HG02884 (cell line): Measurements from ENCODE around the gene PCDHB12.
"Not testable (repeated sequence)": the region's sequence is repeated elsewhere in the genome, so short reads cannot be mapped to it uniquely, and the experiment has no call there.

Source experiments
- ATAC-seq: cut with Tn5 transposase; IDR thresholded peaks from one replicate; pipeline ENCODE4 v1.9.1; 2021; ENCODE audit warnings: mild to moderate bottlenecking, moderate library complexity; ENCODE audit not compliant: unreplicated experiment

PCDHB12 gene

DNA sequence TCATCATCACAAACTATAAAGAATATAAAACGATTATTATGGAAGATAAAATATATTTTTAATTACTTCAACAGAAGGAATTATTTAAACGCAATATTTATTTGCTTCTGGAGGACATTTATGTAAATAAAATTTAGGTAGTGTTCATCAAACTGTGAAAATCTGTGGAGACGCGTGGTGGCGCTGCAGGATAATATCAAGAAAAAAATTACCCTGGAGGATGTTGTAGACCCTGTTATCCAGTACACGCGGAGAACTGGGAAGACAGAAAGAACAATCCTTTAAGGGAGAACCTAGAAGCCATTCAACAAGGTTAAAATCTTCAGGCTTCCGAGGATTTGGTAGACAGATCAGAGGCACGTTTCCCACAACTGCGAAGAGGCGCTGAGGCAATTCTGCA is at the start of gene PCDHB12:
TSS of gene PCDHB12 (plus strand) at position 242 of the 400 bp plus-strand sequence. CDS start 189 bp downstream, outside the sequence.
- ATAC-seq, result no peak

DNA sequence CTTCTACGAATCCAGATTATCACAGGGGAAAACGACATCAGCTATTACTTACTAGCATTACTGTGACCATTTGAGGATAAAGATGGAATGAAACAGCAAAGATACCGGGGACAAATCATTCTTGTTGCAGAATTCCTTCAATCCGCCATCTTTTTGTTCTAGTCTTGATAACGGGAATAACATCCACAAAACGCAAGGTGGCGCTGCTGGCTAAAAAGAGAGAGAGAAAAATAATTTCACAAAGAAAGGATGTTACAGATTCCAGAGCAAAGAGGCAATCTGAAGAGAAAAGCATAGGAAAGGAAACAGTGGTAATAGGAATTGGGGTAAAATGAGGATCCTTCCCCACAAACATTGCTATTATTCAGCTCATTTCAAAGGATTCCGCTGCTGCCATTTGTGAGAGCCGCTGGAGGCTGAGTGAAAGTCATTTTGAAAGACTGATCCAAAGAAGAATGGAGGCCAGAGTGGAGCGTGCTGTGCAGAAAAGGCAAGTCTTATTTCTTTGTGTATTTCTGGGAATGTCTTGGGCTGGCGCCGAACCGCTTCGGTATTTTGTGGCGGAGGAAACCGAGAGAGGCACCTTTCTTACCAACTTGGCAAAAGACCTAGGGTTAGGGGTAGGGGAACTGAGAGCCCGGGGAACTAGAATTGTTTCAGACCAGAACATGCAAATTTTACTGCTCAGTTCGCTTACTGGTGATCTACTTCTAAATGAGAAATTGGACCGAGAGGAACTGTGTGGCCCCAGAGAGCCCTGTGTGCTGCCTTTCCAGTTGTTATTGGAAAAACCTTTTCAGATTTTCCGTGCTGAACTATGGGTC is 35.9 kb upstream of the PCDHB12 start, which contains the start of gene PCDHB7:
TSS of gene PCDHB7 (plus strand) at position 264 of the 824 bp plus-strand sequence. CDS start at position 456, 192 bp downstream.
- no peak for ATAC-seq

DNA sequence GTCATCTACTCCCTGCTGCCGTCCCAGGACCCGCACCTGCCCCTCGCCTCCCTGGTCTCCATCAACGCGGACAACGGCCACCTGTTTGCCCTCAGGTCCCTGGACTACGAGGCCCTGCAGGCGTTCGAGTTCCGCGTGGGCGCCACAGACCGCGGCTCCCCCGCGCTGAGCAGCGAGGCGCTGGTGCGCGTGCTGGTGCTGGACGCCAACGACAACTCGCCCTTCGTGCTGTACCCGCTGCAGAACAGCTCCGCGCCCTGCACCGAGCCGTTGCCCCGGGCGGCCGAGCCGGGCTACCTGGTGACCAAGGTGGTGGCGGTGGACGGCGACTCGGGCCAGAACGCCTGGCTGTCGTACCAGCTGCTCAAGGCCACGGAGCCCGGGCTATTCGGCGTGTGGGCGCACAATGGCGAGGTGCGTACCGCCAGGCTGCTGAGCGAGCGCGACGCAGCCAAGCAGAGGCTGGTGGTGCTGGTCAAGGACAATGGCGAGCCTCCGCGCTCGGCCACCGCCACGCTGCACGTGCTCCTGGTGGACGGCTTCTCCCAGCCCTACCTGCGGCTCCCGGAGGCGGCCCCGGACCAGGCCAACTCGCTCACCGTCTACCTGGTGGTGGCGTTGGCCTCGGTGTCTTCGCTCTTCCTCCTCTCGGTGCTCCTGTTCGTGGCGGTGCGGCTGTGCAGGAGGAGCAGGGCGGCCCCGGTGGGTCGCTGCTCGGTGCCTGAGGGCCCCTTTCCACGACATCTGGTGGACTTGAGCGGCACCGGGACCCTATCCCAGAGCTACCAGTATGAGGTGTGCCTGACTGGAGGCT is 34.0 kb upstream of the PCDHB12 start:
- ATAC-seq, result not testable (repeated sequence)

DNA sequence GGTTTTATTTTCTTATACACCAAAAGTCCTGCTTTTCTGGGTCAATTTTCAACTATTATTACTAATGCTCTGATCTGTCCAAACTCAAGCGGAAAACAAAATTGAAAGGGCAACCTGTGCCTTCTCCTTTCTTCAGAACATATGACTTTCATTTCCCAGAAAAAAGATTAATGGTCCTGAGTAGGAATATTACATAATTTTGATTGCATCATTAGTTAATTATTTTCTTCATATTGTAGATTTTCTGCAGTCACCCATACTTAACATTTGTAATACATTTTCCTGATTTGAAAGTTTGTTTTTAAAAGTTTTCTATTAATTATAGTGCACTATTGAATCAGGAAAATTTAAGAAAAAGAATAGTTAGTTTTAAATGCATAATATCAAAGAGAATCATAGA is 32.6 kb upstream of the PCDHB12 start:
- no peak for ATAC-seq

DNA sequence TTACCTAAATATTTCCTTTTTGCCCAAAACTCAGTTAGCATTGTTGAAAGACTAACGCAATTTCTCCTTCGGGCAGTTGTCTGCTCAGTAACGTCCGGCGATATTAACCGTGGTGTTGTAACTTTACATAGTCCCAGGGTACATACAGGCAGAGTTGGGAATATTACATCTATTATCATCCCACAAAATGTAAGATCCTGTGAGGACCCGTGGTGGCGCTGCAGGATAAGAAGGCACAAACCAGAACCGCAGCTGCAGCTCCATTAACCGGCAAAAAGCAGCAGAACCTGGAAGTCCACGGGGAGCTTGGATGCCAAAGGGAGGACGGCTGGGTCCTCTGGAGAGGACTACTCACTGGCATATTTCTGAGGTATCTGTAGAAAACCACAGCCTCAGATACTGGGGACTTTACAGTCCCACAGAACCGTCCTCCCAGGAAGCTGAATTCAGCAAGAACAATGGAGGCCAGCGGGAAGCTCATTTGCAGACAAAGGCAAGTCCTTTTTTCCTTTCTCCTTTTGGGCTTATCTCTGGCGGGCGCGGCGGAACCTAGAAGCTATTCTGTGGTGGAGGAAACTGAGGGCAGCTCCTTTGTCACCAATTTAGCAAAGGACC is 30.8 kb upstream of the PCDHB12 start, which contains the start of gene PCDHB8:
TSS of gene PCDHB8 (plus strand) at position 214 of the 615 bp plus-strand sequence. CDS start at position 459, 245 bp downstream.
- not testable (repeated sequence) for ATAC-seq

DNA sequence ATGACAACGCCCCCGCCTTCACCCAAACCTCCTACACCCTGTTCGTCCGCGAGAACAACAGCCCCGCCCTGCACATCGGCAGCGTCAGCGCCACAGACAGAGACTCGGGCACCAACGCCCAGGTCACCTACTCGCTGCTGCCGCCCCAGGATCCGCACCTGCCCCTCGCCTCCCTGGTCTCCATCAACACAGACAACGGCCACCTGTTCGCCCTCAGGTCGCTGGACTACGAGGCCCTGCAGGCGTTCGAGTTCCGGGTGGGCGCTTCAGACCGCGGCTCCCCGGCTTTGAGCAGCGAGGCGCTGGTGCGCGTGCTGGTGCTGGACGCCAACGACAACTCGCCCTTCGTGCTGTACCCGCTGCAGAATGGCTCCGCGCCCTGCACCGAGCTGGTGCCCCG is 29.1 kb upstream of the PCDHB12 start:
- not testable (repeated sequence) for ATAC-seq

DNA sequence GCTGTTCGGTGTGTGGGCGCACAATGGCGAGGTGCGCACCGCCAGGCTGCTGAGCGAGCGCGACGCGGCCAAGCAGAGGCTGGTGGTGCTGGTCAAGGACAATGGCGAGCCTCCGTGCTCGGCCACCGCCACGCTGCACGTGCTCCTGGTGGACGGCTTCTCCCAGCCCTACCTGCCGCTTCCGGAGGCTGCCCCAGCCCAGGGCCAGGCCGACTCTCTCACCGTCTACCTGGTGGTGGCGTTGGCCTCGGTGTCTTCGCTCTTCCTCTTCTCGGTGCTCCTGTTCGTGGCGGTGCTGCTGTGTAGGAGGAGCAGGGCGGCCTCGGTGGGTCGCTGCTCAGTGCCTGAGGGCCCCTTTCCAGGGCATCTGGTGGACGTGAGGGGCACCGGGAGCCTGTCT is 28.6 kb upstream of the PCDHB12 start:
- not testable (repeated sequence) for ATAC-seq

DNA sequence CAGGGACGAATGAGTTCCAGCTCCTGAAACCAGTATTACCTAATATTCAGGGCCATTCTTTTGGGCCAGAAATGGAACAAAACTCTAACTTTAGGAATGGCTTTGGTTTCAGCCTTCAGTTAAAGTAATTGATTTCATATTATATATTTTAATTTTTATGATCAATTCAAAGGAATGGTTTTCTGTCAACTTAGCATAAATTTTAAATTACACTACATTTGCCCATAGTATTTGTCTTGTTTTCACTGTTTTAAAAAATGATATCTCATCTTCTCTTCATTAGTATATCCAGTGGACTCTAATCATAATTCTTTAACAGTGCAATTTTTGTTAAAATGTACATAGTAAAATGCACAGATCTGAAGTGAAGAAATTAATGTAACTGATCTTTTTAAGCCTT is 28.2 kb upstream of the PCDHB12 start:
- ATAC-seq, result no peak

DNA sequence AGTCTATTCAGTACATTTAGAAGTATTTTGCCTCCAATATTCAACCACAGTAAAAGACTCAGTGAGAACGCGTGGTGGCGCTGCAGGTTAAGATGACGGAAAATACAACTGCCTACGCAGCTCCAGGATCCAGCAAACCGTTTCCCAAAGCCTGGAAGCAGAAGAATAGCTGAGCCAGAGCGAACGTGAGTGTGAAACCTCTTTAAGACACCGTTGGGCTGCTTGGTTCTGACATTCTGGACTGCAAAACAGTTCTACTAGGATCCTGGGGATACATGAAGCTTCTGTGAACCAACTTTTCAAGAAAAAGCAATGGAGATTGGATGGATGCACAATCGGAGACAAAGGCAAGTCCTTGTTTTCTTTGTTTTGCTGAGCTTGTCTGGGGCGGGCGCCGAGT is 26.3 kb upstream of the PCDHB12 start, which contains the start of gene PCDHB16:
TSS of gene PCDHB16 (plus strand) at position 140 of the 400 bp plus-strand sequence. CDS start at position 313, 173 bp downstream.
- ATAC-seq, result no peak

DNA sequence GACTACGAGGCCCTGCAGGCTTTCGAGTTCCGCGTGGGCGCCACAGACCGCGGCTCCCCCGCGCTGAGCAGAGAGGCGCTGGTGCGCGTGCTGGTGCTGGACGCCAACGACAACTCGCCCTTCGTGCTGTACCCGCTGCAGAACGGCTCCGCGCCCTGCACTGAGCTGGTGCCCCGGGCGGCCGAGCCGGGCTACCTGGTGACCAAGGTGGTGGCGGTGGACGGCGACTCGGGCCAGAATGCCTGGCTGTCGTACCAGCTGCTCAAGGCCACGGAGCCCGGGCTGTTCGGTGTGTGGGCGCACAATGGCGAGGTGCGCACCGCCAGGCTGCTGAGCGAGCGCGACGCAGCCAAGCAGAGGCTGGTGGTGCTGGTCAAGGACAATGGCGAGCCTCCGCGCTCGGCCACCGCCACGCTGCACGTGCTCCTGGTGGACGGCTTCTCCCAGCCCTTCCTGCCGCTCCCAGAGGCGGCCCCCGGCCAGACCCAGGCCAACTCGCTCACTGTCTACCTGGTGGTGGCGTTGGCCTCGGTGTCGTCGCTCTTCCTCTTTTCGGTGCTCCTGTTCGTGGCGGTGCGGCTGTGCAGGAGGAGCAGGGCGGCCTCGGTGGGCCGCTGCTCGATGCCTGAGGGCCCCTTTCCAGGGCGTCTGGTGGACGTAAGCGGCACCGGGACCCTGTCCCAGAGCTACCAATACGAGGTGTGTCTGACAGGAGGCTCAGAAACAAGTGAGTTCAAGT is 24.2 kb upstream of the PCDHB12 start:
- ATAC-seq, result not testable (repeated sequence)

DNA sequence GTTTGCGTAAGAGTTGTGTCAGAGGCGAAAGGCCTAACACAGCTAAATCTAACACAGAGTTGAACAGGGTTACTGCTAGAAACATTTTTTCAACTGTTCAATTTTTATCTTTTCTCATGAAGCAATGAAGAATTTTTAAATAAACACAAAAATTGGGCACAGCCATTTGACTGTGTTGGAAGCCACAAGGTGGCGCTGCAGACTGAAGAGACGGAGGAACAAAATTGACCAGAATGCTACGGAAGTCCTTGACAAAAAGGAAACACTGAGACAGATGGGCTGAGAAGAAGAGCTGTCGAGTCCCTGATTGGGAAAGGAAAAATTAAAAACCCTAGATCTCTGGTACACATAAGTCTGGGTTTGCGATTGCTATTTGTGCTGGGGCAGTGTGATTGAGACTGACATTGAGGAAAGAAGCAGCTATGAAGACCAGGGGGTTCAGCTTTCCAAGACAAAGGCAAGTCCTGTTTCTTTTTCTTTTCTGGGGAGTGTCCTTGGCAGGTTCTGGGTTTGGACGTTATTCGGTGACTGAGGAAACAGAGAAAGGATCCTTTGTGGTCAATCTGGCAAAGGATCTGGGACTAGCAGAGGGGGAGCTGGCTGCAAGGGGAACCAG is 21.5 kb upstream of the PCDHB12 start, which contains the start of gene PCDHB9:
TSS of gene PCDHB9 (plus strand) at position 265 of the 616 bp plus-strand sequence. CDS start at position 423, 158 bp downstream.
- no peak for ATAC-seq

DNA sequence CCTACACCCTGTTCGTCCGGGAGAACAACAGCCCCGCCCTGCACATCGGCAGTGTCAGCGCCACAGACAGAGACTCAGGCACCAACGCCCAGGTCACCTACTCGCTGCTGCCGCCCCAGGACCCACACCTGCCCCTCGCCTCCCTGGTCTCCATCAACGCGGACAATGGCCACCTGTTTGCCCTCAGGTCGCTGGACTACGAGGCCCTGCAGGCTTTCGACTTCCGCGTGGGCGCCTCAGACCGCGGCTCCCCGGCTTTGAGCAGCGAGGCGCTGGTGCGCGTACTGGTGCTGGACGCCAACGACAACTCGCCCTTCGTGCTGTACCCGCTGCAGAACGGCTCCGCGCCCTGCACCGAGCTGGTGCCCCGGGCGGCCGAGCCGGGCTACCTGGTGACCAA is 19.8 kb upstream of the PCDHB12 start:
- ATAC-seq, result not testable (repeated sequence)

DNA sequence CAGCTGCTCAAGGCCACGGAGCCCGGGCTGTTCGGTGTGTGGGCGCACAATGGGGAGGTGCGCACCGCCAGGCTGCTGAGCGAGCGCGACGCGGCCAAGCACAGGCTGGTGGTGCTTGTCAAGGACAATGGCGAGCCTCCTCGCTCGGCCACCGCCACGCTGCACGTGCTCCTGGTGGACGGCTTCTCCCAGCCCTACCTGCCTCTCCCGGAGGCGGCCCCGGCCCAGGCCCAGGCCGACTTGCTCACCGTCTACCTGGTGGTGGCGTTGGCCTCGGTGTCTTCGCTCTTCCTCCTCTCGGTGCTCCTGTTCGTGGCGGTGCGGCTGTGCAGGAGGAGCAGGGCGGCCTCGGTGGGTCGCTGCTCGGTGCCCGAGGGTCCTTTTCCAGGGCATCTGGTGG is 19.4 kb upstream of the PCDHB12 start:
- not testable (repeated sequence) for ATAC-seq

DNA sequence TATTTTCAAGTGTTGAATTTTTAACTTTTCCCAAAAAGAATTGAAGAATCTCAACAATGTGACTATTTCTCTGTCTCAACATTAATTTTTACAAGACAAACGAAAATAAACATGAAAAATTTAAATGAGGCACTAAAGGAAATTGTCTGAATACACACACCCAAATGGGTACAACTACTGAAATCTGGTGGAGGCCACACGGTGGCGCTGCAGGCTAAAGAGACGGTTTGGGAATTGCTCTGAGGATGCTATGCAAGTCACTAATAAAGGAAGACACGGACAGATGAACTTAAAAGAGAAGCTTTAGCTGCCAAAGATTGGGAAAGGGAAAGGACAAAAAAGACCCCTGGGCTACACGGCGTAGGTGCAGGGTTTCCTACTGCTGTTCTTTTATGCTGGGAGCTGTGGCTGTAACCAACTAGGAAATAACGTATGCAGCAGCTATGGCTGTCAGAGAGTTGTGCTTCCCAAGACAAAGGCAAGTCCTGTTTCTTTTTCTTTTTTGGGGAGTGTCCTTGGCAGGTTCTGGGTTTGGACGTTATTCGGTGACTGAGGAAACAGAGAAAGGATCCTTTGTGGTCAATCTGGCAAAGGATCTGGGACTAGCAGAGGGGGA is 16.3 kb upstream of the PCDHB12 start, which contains the start of gene PCDHB10:
TSS of gene PCDHB10 (plus strand) at position 244 of the 616 bp plus-strand sequence. CDS start at position 444, 200 bp downstream.
- ATAC-seq, result no peak

DNA sequence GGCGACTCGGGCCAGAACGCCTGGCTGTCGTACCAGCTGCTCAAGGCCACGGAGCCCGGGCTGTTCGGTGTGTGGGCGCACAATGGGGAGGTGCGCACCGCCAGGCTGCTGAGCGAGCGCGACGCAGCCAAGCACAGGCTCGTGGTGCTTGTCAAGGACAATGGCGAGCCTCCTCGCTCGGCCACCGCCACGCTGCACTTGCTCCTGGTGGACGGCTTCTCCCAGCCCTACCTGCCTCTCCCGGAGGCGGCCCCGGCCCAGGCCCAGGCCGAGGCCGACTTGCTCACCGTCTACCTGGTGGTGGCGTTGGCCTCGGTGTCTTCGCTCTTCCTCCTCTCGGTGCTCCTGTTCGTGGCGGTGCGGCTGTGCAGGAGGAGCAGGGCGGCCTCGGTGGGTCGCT is 14.2 kb upstream of the PCDHB12 start:
- ATAC-seq, result not testable (repeated sequence)

DNA sequence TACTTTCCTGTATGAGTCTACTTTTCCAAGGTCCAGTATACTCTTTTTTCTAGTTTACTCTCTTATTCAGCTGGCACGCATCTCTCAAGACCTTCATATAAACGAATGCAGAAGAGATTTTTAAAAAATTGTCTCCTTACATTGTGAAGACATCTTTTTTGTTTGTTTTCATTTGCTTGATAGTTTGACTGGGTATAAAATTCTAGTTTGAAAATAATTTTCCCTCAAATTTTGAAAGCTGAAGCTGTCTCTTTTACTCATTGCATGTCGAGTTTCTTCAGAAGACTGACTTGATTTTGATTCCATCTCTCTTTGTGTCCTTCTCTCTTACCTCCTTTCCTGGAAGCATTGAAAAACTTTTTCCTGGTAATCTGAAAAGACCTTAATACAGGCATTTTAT is 12.2 kb upstream of the PCDHB12 start:
- no peak for ATAC-seq

DNA sequence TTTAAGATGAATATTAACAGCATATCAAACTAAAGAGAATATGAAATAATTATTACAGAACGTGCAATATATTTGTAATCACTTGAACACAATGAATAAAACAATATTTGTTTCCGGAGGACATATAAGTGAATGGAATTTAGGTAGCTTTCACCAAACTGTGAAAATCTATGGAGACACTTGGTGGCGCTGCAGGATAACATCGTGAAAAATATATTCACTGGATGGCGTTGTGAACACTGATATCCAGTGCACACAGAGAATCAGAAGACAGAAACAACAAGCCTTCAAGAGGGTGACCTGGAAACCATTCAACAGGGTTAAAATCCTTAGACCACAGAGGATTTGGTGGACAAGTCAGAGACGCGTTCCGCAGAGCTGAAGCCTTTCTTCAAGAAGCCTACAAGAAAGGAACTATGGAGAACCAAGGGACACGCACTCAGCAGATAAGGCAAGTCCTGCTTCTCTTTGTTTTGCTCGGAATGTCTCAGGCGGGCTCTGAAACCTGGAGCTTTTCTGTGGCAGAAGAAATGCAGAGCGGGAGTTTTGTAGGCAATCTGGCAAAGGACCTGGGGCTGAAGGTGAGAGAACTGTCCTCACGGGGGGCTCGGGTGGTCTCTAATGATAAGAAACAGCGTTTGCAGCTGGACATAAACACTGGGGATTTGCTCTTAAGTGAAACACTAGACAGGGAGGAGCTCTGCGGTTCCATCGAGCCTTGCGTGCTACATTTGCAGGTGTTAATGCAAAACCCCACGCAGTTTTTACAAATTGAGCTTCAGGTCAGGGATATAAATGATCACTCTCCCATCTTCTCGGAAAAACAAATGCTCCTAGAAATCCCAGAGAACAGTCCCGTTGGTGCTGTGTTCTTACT is 8.9 kb upstream of the PCDHB12 start, which contains the start of gene PCDHB11:
TSS of gene PCDHB11 (plus strand) at position 269 of the 877 bp plus-strand sequence. CDS start at position 417, 148 bp downstream.
- ATAC-seq, result no peak

DNA sequence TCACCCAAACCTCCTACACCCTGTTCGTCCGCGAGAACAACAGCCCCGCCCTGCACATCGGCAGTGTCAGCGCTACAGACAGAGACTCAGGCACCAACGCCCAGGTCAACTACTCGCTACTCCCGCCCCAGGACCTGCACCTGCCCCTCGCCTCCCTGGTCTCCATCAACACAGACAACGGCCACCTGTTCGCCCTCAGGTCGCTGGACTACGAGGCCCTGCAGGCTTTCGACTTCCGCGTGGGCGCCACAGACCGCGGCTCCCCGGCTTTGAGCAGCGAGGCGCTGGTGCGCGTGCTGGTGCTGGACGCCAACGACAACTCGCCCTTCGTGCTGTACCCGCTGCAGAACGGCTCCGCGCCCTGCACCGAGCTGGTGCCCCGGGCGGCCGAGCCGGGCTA is 7.4 kb upstream of the PCDHB12 start:
- not testable (repeated sequence) for ATAC-seq
